IMR-90 (cell line): ENCODE data around the gene KRT7. TPM values are rescaled to one million over a fixed set of nuclear protein-coding genes. Genes with fewer than 3 reads are reported as not detected.

ENCODE experiments used
- MAZ ChIP-seq: IDR thresholded peaks from 2 replicates; pipeline ENCODE4 v1.6.1; 2012; ENCODE audit warnings: low read depth, mild to moderate bottlenecking, low read length, improper control_type of control experiment, moderate library complexity, borderline replicate concordance
- RCOR1 ChIP-seq: IDR thresholded peaks from 2 replicates; pipeline ENCODE4 v1.6.1; 2012; ENCODE audit warnings: mild to moderate bottlenecking, low read length, improper control_type of control experiment; ENCODE audit not compliant: insufficient replicate concordance
- USF2 ChIP-seq: fragments of 150-350 bp; IDR thresholded peaks from 2 replicates; pipeline ENCODE4 v1.6.1; 2017; ENCODE audit warnings: mild to moderate bottlenecking, antibody characterized with exemption, low read length, low read depth
- polyA plus RNA-seq, 3 experiments: library from polyadenylated mRNA; depleted of rRNA; stranded (reverse); fragments of >200 nt; gene quantifications; 2 replicates each; pipeline ENCODE4 v1.2.3, GENCODE V29; 2012; ENCODE audit warnings: low replicate concordance in 1 of 3
- total RNA-seq: library from RNA; depleted of rRNA; stranded (reverse); fragments of >200 nt; gene quantifications from 2 replicates; pipeline ENCODE4 v1.2.3, GENCODE V29; 2012

KRT7 gene
- total and polyA plus RNA-seq, 2 of the 4 experiments (the other 2 are of a cell fraction): 0.54 to 1.7 TPM

- no peak for TF ChIP-seq USF2
- TF ChIP-seq MAZ: no peak
- TF ChIP-seq RCOR1: no peak
Observed at GRCh38 chr12:52248541-52249461, 15.8 kb downstream of the KRT7 start (continued).
